OCI-LY1 (cell line): ENCODE data around the gene SAA4.

Experiments used
- EZH2 ChIP-seq: fragments of 200-600 bp; sonication (generic), shearing (Covaris generic); IDR thresholded peaks from 2 replicates; pipeline ENCODE4 v1.8.0; 2017; ENCODE audit warnings: borderline replicate concordance, mixed run types, mild to moderate bottlenecking, antibody characterized with exemption, low read length, moderate library complexity, mixed read lengths
- TF ChIP-seq, protein P1 (sequence below): fragments of 200-600 bp; sonication (generic), shearing (Covaris generic); IDR thresholded peaks from 2 replicates; pipeline ENCODE4 v1.5.1; 2017; ENCODE audit warnings: mild to moderate bottlenecking, antibody characterized with exemption, low read length, moderate library complexity, mixed read lengths

DNA sequence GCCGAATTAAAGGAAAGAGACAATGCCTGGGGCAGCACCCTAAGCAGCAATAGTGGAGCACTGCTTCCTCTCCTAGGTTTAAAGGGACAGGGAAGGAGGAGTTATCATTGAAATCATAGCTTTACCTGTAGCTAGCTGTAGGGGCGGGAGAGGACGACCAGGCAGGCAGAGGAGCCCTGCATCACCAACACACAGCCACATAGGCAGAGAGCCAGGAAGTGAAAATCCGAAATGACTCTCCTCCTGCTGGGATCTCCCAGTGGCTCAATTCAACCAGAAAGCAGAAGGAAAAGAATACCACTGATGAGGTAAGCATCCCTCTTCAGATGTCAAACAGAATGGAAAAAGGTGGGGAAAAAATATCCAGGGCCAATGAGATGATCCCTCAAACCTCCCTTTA lies 43.6 kb downstream of the SAA4 start:
- TF ChIP-seq, protein P1, sequence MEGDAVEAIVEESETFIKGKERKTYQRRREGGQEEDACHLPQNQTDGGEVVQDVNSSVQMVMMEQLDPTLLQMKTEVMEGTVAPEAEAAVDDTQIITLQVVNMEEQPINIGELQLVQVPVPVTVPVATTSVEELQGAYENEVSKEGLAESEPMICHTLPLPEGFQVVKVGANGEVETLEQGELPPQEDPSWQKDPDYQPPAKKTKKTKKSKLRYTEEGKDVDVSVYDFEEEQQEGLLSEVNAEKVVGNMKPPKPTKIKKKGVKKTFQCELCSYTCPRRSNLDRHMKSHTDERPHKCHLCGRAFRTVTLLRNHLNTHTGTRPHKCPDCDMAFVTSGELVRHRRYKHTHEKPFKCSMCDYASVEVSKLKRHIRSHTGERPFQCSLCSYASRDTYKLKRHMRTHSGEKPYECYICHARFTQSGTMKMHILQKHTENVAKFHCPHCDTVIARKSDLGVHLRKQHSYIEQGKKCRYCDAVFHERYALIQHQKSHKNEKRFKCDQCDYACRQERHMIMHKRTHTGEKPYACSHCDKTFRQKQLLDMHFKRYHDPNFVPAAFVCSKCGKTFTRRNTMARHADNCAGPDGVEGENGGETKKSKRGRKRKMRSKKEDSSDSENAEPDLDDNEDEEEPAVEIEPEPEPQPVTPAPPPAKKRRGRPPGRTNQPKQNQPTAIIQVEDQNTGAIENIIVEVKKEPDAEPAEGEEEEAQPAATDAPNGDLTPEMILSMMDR = no peak
- no peak for TF ChIP-seq EZH2
